HepG2 (cell line): ENCODE results near the gene STARD5. TPM values are rescaled to one million over a fixed set of nuclear protein-coding genes. Genes with fewer than 3 reads are reported as not detected.

ENCODE experiments used
- ATAC-seq: fragments of 200-7000 bp; cut with Tn5 transposase; 3 replicates; pipeline ENCODE4 v1.9.1; 2020; ENCODE audit warnings: mild to moderate bottlenecking, moderate library complexity
- BruUV-seq: library from RNA; stranded (reverse); fragments of 400-500 nt; replicated peaks from 2 replicates; lab custom pipeline; 2021; lab: Mats Ljungman, UMichigan
- CTCF ChIA-PET: fragments of 300-600 bp; formaldehyde crosslinking; extraction: SDS; loops from one replicate; lab custom pipeline; 2021; ENCODE audit warnings: low total read pairs, inconsistent platforms, low intra/inter-chr PET ratio; lab: Yijun Ruan, JAX
- POLR2A ChIA-PET: fragments of 350-600 bp; sonication (Branson Sonifier 250); formaldehyde crosslinking; loops from one replicate; lab custom pipeline; 2020; ENCODE audit warnings: antibody characterized with exemption, inconsistent platforms; lab: Yijun Ruan, JAX
- DNase-seq: peaks from one replicate; pipeline ENCODE4 v3.0.0-alpha.2; 2015; ENCODE audit warnings: low spot score
- FAIRE-seq: peaks from 3 replicates; lab custom pipeline; 2011; peaks lifted over from hg19 to GRCh38; lab: Jason Lieb, UNC
- H2AFZ ChIP-seq: one replicate; pipeline ENCODE4 v1.6.1; 2011; ENCODE audit warnings: low read length, inconsistent platforms
- H3K27ac ChIP-seq: fragments of 300-600 bp; 3 replicates; pipeline ENCODE4 v1.8.0; 2011; ENCODE audit warnings: mixed run types, mild to moderate bottlenecking, mixed read lengths, low read length, inconsistent platforms; ENCODE audit not compliant: insufficient read depth; ENCODE audit errors: extremely low read length
- H3K27me3 ChIP-seq, 2 experiments: fragments of 200-600 bp in 1 of 2; 2 replicates in 1 of 2; 3 replicates in 1 of 2; pipeline versions ENCODE4 v1.6.0 to v1.8.0; 2011; ENCODE audit warnings: low read length in 2 of 2, mild to moderate bottlenecking in 2 of 2, moderate library complexity in 2 of 2, inconsistent platforms in 1 of 2; ENCODE audit not compliant: insufficient read depth in 2 of 2, control insufficient read depth in 1 of 2
- H3K36me3 ChIP-seq, 2 experiments: fragments of 200-600 bp in 1 of 2; replicated peaks in 1 of 2; 2 replicates in 1 of 2; 3 replicates in 1 of 2; pipeline versions ENCODE4 v1.5.1 to v1.8.0; 2011; ENCODE audit warnings: low read length in 2 of 2, inconsistent platforms in 1 of 2; ENCODE audit not compliant: insufficient read depth in 2 of 2, control insufficient read depth in 1 of 2
- H3K4me1 ChIP-seq: 2 replicates; pipeline ENCODE4 v1.5.1; 2012; ENCODE audit warnings: low read length, inconsistent platforms; ENCODE audit not compliant: insufficient read depth
- H3K4me2 ChIP-seq: 2 replicates; pipeline ENCODE4 v1.6.0; 2011; ENCODE audit warnings: low read depth, low read length, inconsistent platforms
- H3K4me3 ChIP-seq, 3 experiments: fragments of 200-600 bp in 1 of 3; sonication (generic), shearing (Covaris generic) in 1 of 3; replicated peaks in 1 of 3; 2 replicates each; pipeline ENCODE4 v1.5.1; 2011 to 2016; ENCODE audit warnings: low read length in 3 of 3, inconsistent platforms in 2 of 3, low read depth in 2 of 3, mild to moderate bottlenecking in 2 of 3, control low read depth in 1 of 3, mixed read lengths in 1 of 3; ENCODE audit not compliant: insufficient read depth in 1 of 3
- H3K79me2 ChIP-seq: one replicate; pipeline ENCODE4 v1.6.1; 2011; ENCODE audit warnings: low read length, inconsistent platforms; ENCODE audit not compliant: insufficient read depth
- H3K9ac ChIP-seq: 2 replicates; pipeline ENCODE4 v1.6.0; 2011; ENCODE audit warnings: mild to moderate bottlenecking, low read depth, low read length, inconsistent platforms; ENCODE audit not compliant: insufficient read depth
- H3K9me3 ChIP-seq: 2 replicates; pipeline ENCODE4 v1.5.1; 2012; ENCODE audit warnings: mild to moderate bottlenecking, low read length
- H4K20me1 ChIP-seq: 2 replicates; pipeline ENCODE4 v1.6.0; 2011; ENCODE audit warnings: inconsistent platforms, mild to moderate bottlenecking, low read length, moderate library complexity; ENCODE audit not compliant: insufficient read depth
- ATF5 ChIP-seq: sonication (generic); formaldehyde crosslinking; IDR thresholded peaks from 2 replicates; pipeline ENCODE4 v1.4.0; 2020; ENCODE audit warnings: mild to moderate bottlenecking, low read depth, missing genetic modification reagents
- KAT7 ChIP-seq: IDR thresholded peaks from 2 replicates; pipeline ENCODE4 v1.6.1; 2018; ENCODE audit warnings: borderline replicate concordance, missing compliant biosample characterization
- NR0B2 ChIP-seq: sonication (generic); formaldehyde crosslinking; IDR thresholded peaks from 2 replicates; pipeline ENCODE4 v1.4.0; 2020; ENCODE audit warnings: mild to moderate bottlenecking, missing genetic modification reagents
- PAF1 ChIP-seq: IDR thresholded peaks from 2 replicates; pipeline ENCODE4 v1.6.1; 2016; ENCODE audit warnings: missing genetic modification reagents, missing compliant biosample characterization
- SAP130 ChIP-seq: IDR thresholded peaks from 2 replicates; pipeline ENCODE4 v1.6.1; 2016; ENCODE audit warnings: low read depth
- XRCC5 ChIP-seq: fragments of 200-400 bp; formaldehyde crosslinking; optimal IDR thresholded peaks from 2 replicates; pipeline ENCODE3; 2017; ENCODE audit warnings: mild to moderate bottlenecking, low read length
- ZBTB7A ChIP-seq: sonication (generic); formaldehyde crosslinking; IDR thresholded peaks from 2 replicates; pipeline ENCODE4 v1.8.0; 2022; ENCODE audit warnings: mild to moderate bottlenecking, missing genetic modification reagents
- ZFP36L1 ChIP-seq: sonication (generic); formaldehyde crosslinking; IDR thresholded peaks from 2 replicates; pipeline ENCODE4 v1.8.0; 2022; ENCODE audit warnings: mild to moderate bottlenecking, missing genetic modification reagents, moderate library complexity
- ZFX ChIP-seq: sonication (generic); formaldehyde crosslinking; IDR thresholded peaks from 2 replicates; pipeline ENCODE4 v1.4.0; 2020; ENCODE audit warnings: mild to moderate bottlenecking, low read depth, missing genetic modification reagents, moderate library complexity
- ZNF24 ChIP-seq: fragments of 450-650 bp; IDR thresholded peaks from 2 replicates; pipeline ENCODE4 v1.6.1; 2017; ENCODE audit warnings: antibody characterized with exemption, mild to moderate bottlenecking
- ZNF354B ChIP-seq: sonication (generic); formaldehyde crosslinking; IDR thresholded peaks from 2 replicates; pipeline ENCODE4 v1.8.0; 2022; ENCODE audit warnings: mild to moderate bottlenecking, missing genetic modification reagents
- ZNF460 ChIP-seq: sonication (generic); formaldehyde crosslinking; IDR thresholded peaks from 2 replicates; pipeline ENCODE4 v1.5.1; 2020; ENCODE audit warnings: missing genetic modification reagents, mild to moderate bottlenecking, borderline replicate concordance
- ZNF468 ChIP-seq: sonication (generic); formaldehyde crosslinking; IDR thresholded peaks from 2 replicates; pipeline ENCODE4 v1.8.0; 2022; ENCODE audit warnings: mild to moderate bottlenecking, moderate library complexity, missing genetic modification reagents
- ZNF556 ChIP-seq: sonication (generic); formaldehyde crosslinking; IDR thresholded peaks from 2 replicates; pipeline ENCODE4 v1.4.0; 2020; ENCODE audit warnings: mild to moderate bottlenecking, missing genetic modification reagents, borderline replicate concordance
- ZNF570 ChIP-seq: sonication (generic); formaldehyde crosslinking; IDR thresholded peaks from 2 replicates; pipeline ENCODE4 v1.4.0; 2020; ENCODE audit warnings: mild to moderate bottlenecking, missing genetic modification reagents, borderline replicate concordance
- ZNF609 ChIP-seq: sonication (generic); formaldehyde crosslinking; IDR thresholded peaks from 2 replicates; pipeline ENCODE4 v1.4.0; 2020; ENCODE audit warnings: mild to moderate bottlenecking, missing genetic modification reagents, borderline replicate concordance
- ZNF740 ChIP-seq: sonication (generic); formaldehyde crosslinking; IDR thresholded peaks from 2 replicates; pipeline ENCODE4 v1.4.0; 2020; ENCODE audit warnings: missing genetic modification reagents
- WGBS: methylation state at CpG from one replicate; pipeline ENCODE4 v1.1.6; 2017; ENCODE audit warnings: low lambda C conversion rate; 5-methylcytosine and 5-hydroxymethylcytosine counted together
- in situ Hi-C: cut with HindIII; loops from 2 replicates; pipeline ENCODE4 v1.10.0; 2017; ENCODE audit warnings: low pct_unique_long_range_greater_than_20kb; ENCODE audit not compliant: extremely low pct_ligation_motif_present
- intact Hi-C: fragments of 100-400 bp; cut with micrococcal nuclease; formaldehyde crosslinking; loops from one replicate; pipeline ENCODE4 v1.10.0; 2022; ENCODE audit not compliant: unreplicated experiment
- polyA plus RNA-seq, 8 experiments: library from polyadenylated mRNA; depleted of rRNA in 3 of 8; stranded (reverse) in 7 of 8; unstranded in 1 of 8; fragments of >200 nt; fragmentation: Illumina TruSeq in 4 of 8; extraction: Trizol in 4 of 8; gene quantifications; 2 replicates each; pipeline versions ENCODE4 v1.2.1 to v1.2.3, GENCODE V29; 2011 to 2016; ENCODE audit warnings: low read depth in 4 of 8, missing spikeins in 1 of 8, mixed read lengths in 1 of 8; ENCODE audit not compliant: insufficient read depth in 1 of 8
- total RNA-seq, 5 experiments: library from RNA; depleted of rRNA; stranded (reverse); fragments of >200 nt; fragmentation: Illumina TruSeq; extraction: Trizol; gene quantifications; 2 replicates each; pipeline ENCODE4 v1.2.3, GENCODE V29; 2016; ENCODE audit warnings: low read depth in 1 of 5

The STARD5 gene
- total and polyA plus RNA-seq, 2 of the 13 experiments (the other 11 are each of a cell fraction or from before 2014, with no cell fraction given), result 3.1 to 3.5 TPM

- Histone ChIP-seq H2AFZ (no peak overlapping the region), H3K27ac (no peak overlapping the region), H3K4me3 (no peak overlapping the region), H3K9ac (no peak overlapping the region), H3K36me3 (no peaks in the 10 kb centered on the region), H4K20me1 (no peaks in the 10 kb centered on the region), H3K27me3 (peaks cover 0 to 25% of the 10 kb centered on the region in 2 experiments; a peak in 2 of 5 replicates), H3K9me3 (no peaks in the 10 kb centered on the region), H3K4me1 (no peaks in the 10 kb centered on the region), H3K4me2 (no peak overlapping the region), H3K79me2 (no peaks in the 10 kb centered on the region)
- DNase-seq (no peak), FAIRE-seq (no peak), ATAC-seq (no peak)
- POLR2A ChIA-PET, result no interaction called here
- TF ChIP-seq SAP130 (CRISPR knock-in tag), result no peak
- TF ChIP-seq ZNF24, result no peak
- TF ChIP-seq KAT7 (CRISPR knock-in tag), result no peak
- no peak for TF ChIP-seq PAF1 (CRISPR knock-in tag)
- no peak for TF ChIP-seq ZNF354B (CRISPR knock-in tag)
- no peak for TF ChIP-seq XRCC5
- no peak for TF ChIP-seq ZNF460 (CRISPR knock-in tag)
- TF ChIP-seq ZNF556 (CRISPR knock-in tag), result no peak
- TF ChIP-seq ZFX (CRISPR knock-in tag), result no peak
- no peak for TF ChIP-seq ZNF609 (CRISPR knock-in tag)
- no peak for TF ChIP-seq ZNF570 (CRISPR knock-in tag)
- no peak for TF ChIP-seq ZBTB7A
- TF ChIP-seq ATF5 (CRISPR knock-in tag), result no peak
- no peak for TF ChIP-seq NR0B2 (CRISPR knock-in tag)
- no peak for TF ChIP-seq ZNF468
- no peak for TF ChIP-seq ZFP36L1 (CRISPR knock-in tag)
- no peak for TF ChIP-seq ZNF740 (CRISPR knock-in tag)
- 4% methylated on average over 6 of the region's 6 CpGs for WGBS
- intact Hi-C loops (no loop called here), in situ Hi-C loops (no loop called here)
- BruUV-seq, result no TSS peak
- CTCF ChIA-PET, result no interaction called here
Measured at GRCh38 chr15:81298611-81299010, 25.3 kb downstream of the STARD5 start.
